HG02981 (cell line): ENCODE measurements around the gene RASGEF1C.
"Not testable (repeated sequence)": the region's sequence is repeated elsewhere in the genome, so short reads cannot be mapped to it uniquely, and the experiment has no call there.

ENCODE experiments used
- ATAC-seq: cut with Tn5 transposase; IDR thresholded peaks from one replicate; pipeline ENCODE4 v1.9.1; 2021; ENCODE audit warnings: mild to moderate bottlenecking, moderate library complexity; ENCODE audit not compliant: unreplicated experiment

Gene RASGEF1C

DNA sequence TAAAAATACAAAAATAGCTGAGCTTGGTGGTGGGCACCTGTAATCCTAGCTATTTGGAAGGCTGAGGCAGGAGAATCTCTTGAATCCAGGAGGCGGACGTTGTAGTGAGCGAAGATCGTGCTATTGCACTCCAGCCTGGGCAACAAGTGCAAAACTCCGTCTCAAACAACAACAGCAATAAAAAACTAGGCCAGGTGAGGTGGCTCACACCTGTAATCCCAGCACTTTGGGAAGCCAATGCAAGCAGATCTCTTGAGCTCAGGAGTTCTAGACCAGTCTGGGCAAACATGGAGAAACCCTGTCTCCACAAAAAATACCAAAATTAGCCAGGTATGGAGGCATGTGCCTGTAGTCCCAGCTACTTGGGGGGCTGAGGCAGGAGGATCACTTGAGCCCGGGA is 84.3 kb downstream of the RASGEF1C start:
- not testable (repeated sequence) for ATAC-seq

DNA sequence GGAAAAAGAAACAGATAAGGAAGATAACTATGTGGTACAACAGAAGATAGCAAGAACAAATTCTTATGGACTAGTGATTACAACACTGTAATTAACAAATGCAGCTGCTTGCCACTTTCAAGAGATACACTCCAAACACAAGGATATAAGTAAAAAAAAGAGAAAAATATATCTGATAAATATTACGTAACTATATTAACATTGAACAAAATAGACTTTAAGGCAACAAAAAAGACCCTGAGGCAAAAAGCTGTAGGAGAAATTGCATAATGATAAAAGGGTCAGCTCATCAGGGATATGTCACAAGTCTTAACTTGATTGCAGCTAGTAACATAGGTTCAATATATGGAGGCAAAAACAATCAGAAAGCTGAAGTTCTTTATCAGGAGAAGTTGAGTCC is 86.1 kb downstream of the RASGEF1C start:
- ATAC-seq, result no peak

DNA sequence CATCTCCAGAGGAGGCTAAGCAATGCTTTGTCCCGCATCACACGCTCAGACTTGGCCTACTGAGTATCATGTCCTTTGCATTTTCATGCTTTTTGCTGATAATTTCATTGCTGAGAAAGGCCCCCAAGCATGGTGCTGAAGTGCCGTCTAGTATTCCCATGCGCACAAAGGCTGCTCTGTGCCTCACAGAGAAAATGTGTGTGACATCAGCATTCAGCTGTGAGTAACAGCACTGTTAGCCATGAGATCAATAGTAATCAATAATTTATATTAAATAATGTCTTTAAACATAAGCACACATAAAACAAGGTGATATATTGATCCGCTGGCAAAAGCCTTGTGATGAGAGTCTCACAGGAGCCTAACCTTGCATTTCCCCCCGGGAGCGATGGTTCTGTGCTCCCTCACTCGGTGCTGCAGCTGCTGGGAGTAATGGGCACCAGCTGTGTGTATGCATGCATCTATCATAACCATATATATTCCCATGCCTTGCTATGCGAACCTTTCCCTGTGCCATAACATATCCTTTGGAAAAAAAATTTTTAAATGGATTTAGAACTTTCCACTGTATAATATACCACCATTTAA is 87.1 kb downstream of the RASGEF1C start:
- no peak for ATAC-seq

DNA sequence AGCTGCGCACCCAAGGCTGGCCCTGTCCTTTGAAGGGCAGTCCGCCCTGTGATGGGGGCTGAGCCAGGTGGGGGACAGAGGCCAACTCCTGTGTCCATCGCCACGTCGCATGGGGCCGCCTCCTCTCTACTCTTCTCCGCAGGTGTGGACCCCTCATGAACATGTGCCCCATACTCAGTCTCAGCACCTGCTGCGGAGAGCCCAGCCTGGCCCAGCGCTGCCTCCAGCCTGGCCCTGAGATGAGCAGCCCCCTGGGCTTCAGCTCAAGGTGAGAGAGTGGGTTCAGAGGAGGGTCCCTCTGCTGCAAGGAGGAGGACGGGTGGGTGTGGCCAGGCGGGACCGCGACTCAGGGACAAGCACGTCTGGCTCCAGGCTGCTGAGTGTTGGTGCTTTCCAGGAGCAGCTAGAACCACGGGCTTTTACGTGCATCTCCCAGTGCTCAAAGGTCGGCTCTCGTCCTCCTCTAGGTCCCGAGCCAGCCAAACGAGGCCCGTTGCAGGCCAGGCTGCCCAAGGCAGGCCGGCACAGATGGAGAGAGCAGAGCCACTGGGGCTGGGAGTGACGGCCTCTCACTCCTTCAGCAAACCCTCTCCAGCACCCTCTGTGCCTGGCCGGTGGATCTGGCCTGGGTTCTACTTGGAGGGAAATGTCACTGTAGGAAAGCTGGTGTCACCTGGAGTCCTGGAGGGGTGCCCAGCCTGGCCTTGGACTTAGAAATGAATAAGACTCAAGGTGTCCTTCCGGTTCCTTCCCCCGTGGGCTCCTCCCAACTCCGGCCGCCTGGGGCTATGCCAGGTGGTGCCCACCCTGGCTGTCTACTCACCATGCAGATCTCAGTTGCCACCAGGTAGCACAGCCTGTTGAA is 88.5 kb downstream of the RASGEF1C start:
- ATAC-seq, result no peak

DNA sequence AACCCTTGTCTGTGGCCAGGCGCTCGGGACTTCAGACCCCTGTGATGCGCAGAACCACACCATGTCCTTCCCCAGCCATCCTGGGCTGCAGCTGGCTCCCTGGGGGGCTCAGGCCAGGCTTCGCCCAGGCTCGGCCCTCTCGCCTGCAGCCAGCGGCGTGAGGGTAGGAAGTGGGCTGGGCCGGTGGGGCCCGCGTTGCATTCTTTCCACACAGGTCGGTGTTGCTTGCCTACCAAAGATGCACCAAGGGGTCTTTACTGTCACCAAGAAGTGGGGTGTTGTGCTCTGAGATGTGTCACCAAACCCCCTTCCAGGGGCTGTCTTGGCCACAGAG is 89.1 kb downstream of the RASGEF1C start:
- no peak for ATAC-seq

DNA sequence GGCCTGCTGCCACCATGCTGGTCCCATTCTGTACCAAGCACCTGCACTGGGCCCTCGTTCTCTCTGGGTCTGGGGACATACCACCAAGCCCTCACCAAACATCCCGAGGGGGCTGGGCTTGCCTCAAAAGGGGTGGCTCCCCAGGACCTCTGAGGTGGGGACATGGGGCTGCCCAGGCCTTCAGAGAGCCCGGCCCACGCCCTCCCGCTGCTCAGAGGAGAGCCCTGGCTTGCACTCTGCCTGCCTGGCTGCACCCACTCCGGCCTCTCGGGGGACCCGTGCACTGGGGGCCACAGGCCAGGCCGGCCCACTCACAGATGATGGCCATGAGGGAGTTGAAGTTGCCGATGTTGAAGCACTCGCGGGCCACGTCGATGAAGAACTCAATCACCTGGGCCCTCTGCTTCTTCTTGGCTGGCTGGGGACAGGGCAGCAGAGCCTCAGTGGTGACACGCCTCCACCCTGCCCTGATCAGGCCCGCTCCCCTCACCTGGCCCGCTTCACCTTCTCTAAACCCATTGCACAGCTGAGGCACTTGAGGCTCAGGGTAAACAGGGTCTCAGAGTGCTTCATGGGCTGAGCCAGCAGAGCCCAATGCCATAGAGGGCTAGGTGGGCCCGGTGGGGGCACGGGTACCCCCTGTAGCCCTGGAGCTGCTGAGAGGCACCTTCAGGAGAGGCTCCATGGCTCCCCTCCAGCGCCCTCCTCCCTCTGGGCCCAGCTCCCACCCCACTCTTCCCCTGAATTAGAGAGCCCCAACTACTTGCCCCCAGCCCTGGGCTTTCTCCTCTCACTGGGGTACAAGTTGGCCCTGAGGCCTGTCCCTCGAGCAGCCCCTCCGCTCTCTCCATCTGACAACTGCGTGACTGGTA is 89.7 kb downstream of the RASGEF1C start:
- ATAC-seq, result no peak

DNA sequence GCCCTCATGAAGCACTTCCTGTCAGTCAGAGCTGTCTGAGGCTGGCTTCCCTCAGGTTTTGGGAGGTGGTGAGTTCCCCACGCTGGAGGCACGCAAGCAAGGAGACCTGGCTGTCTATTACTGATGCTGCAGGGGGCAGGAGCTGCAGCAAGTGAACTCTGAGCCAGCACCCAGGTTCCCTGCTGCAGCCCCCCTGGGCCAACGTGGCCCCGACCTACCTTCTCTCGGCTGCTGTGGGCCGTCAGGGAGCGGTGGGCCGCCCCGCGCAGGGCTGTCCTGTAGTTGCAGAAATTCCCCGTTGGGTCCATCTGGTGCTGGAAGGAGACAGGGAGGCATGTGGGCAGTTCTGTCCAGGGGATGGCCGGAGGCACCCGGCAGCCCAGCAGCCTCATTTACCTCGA is 90.6 kb downstream of the RASGEF1C start:
- ATAC-seq, result no peak

DNA sequence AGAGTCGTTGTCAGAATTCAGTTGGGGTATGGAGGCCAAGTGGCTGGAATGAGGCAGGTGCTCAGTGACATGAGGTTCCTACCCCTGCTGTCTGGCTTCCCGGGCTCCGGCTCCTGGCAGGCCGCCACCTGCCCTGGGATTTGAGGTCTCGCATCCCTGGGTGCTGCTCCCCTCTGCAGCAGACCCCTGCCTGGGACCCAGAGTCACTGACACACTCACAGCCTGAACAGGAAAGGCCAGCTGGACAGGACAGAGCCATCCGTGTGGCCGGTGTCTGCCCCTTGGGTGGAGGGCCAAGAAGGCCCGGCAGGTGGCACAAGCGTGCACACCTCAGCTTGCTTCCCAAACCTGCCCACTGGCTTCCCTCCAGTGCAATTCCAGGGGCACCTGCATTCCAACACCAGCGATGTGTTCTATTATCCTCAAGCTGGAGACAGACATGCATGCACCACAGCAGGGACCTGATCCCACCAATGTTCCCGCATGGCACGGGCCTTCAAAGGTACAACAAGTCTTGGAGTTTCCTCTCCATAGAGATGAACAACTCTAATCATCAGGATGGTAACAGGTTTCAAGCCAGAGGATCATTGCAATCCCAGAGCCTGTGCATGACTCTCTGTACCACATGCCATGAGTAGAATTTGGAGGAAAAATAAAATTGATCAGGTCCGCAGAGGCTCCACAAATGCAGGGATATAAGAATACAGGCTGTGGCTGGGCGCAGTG is 91.8 kb downstream of the RASGEF1C start:
- no peak for ATAC-seq

DNA sequence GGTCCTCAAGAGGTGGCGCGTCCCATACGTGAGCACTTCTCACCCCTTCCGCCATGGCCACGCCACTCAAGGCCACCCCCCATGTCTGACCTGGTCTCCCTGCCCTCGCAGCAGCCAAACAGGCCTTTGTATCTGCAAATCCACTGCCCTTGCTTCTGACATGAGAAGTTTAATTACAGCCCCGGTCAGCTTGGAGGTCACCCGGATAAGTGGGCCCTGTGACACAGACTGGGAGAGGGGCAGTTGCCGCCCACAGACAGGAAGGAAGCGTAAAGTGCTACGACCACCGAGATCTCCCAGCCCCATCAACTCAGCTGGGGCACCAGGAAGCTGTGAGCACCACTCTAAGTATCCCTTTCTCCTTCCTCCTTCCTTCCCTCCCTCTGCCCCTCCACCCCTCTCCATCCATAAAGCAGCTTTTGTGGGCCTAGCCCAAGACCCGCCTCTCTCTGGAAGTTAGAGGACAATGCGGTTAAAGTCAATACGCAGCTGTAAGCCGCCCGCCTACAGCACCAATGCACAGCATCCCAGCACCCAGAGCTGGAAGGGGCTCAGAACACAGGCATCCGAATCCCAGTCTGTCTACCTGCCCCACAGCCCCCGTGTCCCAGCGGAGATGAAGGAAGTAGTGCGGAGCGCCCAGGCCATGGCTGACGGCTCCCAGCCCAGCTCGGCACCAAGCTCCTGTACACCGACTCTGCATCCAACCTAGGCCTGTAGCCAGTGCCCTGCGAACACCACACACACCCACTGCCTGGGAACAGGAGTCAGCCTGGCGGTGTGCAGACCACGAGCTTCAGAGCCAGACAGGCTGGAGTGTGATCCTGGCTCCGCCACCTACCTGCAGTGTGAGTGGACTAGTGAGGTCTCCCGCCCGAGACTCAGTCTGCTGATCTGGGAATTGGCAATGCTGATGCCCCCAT is 92.7 kb downstream of the RASGEF1C start:
- no peak for ATAC-seq

DNA sequence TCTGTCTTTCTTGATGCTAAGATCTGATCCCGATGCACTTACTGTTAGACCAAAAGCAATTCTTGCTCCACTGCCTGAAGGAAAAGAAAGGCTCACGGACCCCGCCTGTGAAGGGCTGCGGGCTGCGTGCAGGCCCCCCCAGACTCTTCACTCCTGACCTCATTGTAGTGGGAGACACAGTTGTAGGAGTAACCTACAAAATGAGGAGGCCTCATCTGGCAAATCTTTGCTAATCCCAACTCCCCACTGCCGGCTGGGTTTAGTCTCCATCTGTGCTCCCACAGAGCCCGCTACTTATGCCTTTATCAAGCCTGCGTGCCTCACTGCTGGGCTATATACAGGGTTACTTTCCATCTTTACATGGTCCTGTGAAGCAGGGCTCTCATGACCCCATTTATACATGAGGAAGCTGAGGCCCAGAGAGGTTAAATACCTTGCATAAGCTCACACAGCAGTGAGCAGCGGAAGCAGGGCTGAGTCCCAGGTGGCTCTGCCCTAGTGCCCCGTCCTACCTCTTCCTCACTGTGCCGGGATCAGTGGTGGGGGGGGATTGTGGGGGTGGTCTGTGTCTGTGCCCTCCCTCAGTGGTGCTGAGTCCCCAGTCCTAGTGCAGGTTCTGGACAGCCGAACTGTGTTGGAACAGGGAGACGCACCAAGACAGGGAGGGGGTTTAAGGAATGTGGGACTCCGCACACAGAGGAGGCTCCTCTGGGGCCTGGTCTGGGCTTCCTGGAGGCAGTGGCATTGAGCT is 93.5 kb downstream of the RASGEF1C start:
- no peak for ATAC-seq

DNA sequence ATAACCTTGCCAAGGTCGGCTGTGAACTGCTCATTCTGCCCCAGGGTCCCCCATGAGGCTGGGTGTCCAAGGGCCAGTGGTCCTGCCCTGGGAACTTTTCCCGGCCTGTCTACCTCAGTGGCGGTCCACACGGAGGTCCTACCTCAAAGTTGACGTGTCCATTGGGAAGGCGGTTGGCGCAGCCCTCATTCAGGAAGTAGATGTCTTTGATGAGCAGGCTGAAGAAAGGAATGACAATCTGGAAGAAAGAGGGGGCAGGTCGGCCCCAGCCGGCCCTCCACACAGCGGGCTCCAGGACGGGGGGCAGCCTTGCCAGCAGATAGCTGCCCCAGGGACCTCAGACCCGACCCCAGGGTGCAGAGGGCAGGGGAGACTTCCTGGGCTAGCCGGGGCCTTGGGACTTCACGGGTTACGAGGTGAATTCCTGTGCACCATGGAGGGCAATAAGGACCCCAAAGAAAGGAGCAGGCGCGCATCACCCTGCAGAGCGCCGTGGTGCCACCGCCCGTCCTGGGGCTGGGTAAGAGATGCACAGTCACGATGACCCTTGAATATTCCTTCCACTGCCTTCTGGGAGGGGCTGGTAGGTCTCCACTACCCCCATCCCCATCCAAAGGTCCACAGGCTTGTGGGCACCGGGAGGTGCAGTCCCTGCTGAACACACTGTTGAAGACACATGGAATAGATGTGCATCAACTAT is 94.6 kb downstream of the RASGEF1C start:
- no peak for ATAC-seq

DNA sequence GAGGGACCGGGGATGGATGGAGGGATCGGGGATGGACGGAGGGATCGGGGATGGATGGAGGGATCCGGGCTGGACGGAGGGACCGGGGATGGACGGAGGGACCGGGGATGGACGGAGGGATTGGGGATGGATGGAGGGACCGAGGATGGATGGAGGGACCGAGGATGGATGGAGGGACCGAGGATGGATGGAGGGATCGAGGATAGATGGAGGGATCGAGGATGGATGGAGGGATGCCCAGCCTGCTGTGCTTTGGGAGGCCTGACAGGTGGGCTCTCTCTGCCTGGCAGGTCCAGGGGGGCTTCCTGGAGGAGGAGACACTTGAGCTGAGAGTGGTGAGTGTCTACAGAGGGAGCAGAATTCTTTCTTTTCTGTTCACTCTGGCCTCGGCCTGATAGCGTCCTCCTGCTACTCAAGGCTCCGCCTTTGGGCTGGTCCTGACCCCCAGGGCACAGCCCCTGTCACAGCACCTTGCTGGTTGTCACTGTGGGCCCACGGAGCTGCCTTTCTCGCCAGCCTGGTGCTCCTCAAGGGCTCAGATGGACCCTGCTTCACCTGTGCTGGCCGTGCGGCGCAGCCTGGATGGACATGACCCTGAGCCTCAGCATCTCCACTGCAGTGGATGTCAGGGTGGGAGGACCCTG is 95.2 kb downstream of the RASGEF1C start:
- no peak for ATAC-seq

DNA sequence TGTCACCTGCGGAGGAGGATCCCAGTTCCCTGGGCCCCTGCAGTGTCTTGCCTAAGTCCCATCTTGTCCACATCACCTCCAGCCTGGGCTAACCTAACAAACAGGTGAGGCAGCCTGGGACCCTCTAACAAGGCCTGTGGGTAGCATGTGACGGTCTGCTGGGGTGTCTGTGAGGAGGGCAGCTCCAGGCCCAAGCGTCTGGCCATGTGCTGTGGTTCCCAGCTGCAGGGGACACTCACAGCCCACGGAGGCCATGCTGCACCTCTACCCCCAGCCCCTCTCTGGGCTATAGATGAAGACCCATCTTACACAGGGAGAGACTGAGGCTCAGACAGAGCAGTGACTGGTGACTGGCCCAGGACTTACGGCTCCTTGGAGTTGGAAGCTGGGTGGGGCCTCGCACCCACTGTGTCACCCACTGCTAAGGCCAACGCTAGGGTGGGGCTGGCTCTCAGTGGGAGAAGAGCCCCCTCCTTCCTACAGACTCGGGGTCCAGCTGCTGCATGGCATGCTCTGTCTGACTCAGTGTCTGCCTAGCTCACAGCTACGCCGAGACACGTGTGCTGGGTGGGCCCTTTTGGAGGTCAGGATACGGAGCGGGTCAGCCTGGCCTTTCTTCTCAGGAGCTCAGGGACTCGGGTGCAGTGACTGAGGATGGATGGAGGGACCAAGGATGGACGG is 96.7 kb downstream of the RASGEF1C start:
- ATAC-seq, result no peak

DNA sequence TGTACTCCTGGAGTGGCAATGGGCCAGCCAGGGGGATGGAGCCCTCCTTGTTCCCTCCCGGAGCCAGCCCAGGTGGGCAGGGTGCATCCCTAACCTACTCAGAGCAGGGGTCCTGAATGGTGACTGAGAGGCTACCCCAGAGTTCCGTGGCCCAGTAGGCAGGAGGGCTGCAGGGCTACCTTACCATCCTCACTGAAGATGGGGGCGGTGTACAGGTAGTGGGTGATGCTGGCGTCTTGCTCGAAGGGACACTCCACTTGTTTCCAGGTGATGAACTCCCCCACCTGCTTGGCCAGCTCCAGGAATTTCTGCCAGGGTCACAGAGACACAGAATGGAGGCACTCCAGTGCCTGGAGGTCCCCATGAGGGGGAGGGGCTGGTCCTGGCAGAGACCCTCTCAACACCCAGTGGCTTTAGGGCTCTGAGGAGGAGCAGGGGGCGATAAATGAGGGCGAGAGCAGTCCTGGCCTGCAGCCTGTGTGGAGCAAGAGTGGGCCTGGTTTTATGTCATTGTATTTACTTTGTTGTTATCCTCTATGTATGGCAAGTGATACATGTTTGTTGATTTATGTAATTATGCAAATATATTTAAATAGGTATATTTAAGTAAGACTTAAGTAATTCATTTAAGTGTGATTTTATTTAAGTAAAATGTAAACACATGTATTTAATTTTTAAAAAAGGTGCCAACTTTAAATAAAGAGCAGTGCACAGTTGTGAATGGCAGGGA is 97.6 kb downstream of the RASGEF1C start:
- no peak for ATAC-seq

DNA sequence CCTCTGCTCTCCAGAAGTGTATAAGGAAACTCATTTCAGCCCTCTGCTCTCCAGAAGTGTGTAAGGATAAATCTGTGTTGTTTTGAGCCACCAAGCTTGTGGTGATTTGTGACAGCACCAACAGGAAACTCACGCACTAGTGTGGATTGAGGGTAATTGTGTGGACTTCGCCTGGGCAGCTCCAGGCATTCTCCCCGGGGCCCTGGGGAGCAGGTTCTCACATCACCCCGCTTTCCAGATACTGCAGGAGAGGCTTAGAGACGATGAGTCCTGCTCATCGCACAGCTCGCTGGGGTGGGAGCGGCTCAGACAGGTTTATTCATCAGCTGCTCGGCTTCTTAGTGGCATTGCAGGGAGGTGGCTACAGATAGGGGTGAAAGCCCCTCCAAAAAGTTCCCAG is 99.1 kb downstream of the RASGEF1C start:
- ATAC-seq, result no peak

DNA sequence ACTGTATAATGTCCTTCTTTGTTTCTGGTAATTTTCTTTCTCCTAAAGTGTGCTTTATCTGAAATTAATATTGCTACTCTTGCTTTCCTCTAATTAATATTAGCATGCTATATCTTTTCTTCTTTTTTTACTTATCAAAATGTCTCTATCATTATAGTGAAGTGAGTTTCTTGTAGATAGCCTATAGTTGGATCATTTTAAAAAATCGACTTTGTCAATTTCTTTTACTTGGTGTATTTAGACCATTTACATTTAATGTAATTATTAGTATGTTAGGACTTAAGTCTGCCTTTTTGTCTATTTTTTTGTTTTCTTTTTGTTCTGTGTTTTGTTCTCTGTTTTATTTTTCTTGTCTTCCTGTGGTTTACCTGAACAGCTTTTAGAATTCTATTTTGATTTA is 102.0 kb downstream of the RASGEF1C start:
- no peak for ATAC-seq

DNA sequence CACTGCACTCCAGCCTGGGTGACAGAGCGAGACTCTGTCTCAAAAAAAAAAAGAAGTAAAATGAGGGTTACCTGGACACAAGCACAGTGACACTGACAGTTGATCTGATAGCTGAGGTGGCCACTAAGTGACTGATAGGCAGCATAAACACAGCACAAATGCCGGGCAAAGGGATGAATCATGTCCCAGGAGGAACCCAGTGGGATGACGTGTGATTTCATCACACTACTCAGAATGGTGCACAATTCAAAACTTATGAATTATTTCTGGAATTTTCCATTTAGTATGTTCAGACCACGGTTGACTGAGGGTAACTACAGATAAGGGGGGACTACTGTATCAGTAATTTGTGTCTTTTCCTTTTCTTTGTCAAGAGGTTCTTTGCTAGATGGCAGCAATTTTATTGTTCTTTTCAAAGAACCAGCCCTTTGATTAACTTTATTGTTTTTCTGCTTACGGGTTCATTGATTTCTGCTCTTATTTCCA is 103.1 kb downstream of the RASGEF1C start:
- ATAC-seq, result no peak
